Ishikawa (cell line): ENCODE results near the gene IGLL5.

ENCODE experiments used
- EGR1 ChIP-seq: IDR thresholded peaks from 2 replicates; pipeline ENCODE4 v1.6.1; 2012
- EP300 ChIP-seq: IDR thresholded peaks from 2 replicates; pipeline ENCODE4 v1.6.1; 2012; ENCODE audit warnings: borderline replicate concordance
- FOXM1 ChIP-seq: IDR thresholded peaks from 2 replicates; pipeline ENCODE4 v1.6.1; 2012; ENCODE audit warnings: low read depth, borderline replicate concordance
- MAX ChIP-seq: IDR thresholded peaks from 2 replicates; pipeline ENCODE4 v1.6.1; 2012
- NFIC ChIP-seq: IDR thresholded peaks from 2 replicates; pipeline ENCODE4 v1.6.1; 2012
- RAD21 ChIP-seq: IDR thresholded peaks from 2 replicates; pipeline ENCODE4 v1.6.1; 2012; ENCODE audit warnings: low read depth
- TAF1 ChIP-seq: IDR thresholded peaks from 2 replicates; pipeline ENCODE4 v1.6.1; 2012; ENCODE audit warnings: low read depth, mild to moderate bottlenecking
- TCF12 ChIP-seq: IDR thresholded peaks from 2 replicates; pipeline ENCODE4 v1.6.1; 2012; ENCODE audit warnings: low read depth
- TEAD4 ChIP-seq: IDR thresholded peaks from 2 replicates; pipeline ENCODE4 v1.6.1; 2012
- YY1 ChIP-seq: IDR thresholded peaks from 2 replicates; pipeline ENCODE4 v1.6.1; 2012; ENCODE audit warnings: low read depth
- TF ChIP-seq, protein P1 (sequence below): IDR thresholded peaks from 2 replicates; pipeline ENCODE4 v1.6.1; 2012; ENCODE audit warnings: low read depth, mild to moderate bottlenecking

DNA sequence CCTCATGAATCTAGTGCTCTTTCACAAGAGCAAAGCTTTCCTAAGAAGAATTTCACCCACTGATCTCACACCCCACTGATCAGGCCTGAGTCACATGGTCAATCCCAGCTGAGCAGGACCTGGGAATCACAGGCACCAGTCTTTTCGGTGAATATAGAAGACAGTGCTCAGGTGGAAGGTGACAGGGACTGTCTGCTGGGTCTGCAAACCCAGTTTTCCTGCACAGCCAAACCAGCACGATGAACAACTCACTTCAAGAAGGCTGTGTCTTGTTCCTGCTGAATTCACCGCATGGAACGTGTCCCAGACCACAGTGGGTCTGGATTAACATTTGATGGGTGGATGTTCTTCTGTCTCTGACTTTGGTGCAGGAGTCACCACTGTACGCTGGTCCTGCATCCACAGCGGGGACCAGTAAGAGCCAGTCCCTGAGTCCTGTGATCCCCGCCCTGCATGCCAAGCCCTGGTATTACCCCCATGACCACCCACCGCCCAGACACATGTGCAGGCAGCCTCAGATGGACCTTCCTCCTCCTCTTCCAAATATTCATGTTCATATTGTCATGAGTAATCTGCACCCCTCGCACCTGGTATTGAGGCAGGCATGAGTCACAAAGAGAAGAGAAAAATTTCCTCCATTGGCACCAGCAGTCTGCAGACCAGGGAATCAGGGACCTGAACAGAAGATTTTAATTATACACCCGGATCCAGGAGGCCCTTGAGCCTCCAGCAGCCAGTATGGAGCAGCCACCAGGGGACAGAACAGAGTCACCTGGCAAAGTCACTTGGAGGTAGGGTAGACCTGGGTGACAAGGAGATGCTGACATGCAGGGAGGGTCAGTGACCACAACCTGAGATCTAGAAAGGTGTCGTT, 8.6 kb upstream of the IGLL5 start:
- TF ChIP-seq, protein P1, sequence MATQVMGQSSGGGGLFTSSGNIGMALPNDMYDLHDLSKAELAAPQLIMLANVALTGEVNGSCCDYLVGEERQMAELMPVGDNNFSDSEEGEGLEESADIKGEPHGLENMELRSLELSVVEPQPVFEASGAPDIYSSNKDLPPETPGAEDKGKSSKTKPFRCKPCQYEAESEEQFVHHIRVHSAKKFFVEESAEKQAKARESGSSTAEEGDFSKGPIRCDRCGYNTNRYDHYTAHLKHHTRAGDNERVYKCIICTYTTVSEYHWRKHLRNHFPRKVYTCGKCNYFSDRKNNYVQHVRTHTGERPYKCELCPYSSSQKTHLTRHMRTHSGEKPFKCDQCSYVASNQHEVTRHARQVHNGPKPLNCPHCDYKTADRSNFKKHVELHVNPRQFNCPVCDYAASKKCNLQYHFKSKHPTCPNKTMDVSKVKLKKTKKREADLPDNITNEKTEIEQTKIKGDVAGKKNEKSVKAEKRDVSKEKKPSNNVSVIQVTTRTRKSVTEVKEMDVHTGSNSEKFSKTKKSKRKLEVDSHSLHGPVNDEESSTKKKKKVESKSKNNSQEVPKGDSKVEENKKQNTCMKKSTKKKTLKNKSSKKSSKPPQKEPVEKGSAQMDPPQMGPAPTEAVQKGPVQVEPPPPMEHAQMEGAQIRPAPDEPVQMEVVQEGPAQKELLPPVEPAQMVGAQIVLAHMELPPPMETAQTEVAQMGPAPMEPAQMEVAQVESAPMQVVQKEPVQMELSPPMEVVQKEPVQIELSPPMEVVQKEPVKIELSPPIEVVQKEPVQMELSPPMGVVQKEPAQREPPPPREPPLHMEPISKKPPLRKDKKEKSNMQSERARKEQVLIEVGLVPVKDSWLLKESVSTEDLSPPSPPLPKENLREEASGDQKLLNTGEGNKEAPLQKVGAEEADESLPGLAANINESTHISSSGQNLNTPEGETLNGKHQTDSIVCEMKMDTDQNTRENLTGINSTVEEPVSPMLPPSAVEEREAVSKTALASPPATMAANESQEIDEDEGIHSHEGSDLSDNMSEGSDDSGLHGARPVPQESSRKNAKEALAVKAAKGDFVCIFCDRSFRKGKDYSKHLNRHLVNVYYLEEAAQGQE = no peak
- TF ChIP-seq EGR1 (no peak), MAX (no peak), NFIC (no peak), EP300 (no peak), TAF1 (no peak), TCF12 (no peak), YY1 (no peak), TEAD4 (no peak), FOXM1 (no peak), RAD21 (no peak)
